Stimulated activated effector memory CD8-positive, alpha-beta T cell treated with anti-CD3 and anti-CD28 coated beads, Interleukin-12 subunit alpha, Interleukin-12 subunit beta, amount 100 ng/mL, for 72 hours (primary cell): Measurements from ENCODE around the gene TK1.

Experiments used
- ATAC-seq: fragments of 150-1000 bp; cut with Tn5 transposase; 2 replicates; pipeline ENCODE4 v1.10.0; 2021
- DNase-seq, 2 donors: peaks; one replicate each; pipeline ENCODE4 v3.0.0; 2021 to 2022; ENCODE audit warnings: low spot score in 2 of 2
- H3K27ac Mint-ChIP-seq: one replicate; pipeline ENCODE4 v1.8.0; 2022; ENCODE audit warnings: mild to moderate bottlenecking, mixed read lengths
- H3K36me3 Mint-ChIP-seq: one replicate; pipeline ENCODE4 v1.8.0; 2022; ENCODE audit warnings: mild to moderate bottlenecking, mixed read lengths
- H3K4me1 Mint-ChIP-seq: one replicate; pipeline ENCODE4 v1.8.0; 2022; ENCODE audit warnings: mixed read lengths
- H3K4me3 Mint-ChIP-seq: one replicate; pipeline ENCODE4 v1.8.0; 2022; ENCODE audit warnings: mild to moderate bottlenecking, mixed read lengths
- H3K9me3 Mint-ChIP-seq: one replicate; pipeline ENCODE4 v1.8.0; 2022; ENCODE audit warnings: mixed read lengths

The TK1 gene

GRCh38 chr17:78225088-78225865, 38.4 kb upstream of the TK1 start:
- Mint-ChIP-seq H3K4me1 (no peaks in the 10 kb centered on the region), H3K27ac (no peak overlapping the region), H3K36me3 (peaks cover 39% of the 10 kb centered on the region), H3K9me3 (no peaks in the 10 kb centered on the region), H3K4me3 (no peak overlapping the region)
- ATAC-seq = no peak
- no peak for DNase-seq

DNA sequence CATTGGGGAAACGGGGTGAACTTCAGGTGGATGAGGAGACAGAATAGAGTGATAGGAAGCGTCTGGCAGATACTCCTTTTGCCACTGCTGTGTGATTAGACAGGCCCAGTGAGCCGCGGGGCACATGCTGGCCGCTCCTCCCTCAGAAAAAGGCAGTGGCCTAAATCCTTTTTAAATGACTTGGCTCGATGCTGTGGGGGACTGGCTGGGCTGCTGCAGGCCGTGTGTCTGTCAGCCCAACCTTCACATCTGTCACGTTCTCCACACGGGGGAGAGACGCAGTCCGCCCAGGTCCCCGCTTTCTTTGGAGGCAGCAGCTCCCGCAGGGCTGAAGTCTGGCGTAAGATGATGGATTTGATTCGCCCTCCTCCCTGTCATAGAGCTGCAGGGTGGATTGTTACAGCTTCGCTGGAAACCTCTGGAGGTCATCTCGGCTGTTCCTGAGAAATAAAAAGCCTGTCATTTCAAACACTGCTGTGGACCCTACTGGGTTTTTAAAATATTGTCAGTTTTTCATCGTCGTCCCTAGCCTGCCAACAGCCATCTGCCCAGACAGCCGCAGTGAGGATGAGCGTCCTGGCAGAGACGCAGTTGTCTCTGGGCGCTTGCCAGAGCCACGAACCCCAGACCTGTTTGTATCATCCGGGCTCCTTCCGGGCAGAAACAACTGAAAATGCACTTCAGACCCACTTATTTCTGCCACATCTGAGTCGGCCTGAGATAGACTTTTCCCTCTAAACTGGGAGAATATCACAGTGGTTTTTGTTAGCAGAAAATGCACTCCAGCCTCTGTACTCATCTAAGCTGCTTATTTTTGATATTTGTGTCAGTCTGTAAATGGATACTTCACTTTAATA, 37.6 kb upstream of the TK1 start:
- Mint-ChIP-seq H3K9me3 (no peaks in the 10 kb centered on the region), H3K36me3 (peaks cover 47% of the 10 kb centered on the region), H3K4me3 (no peak overlapping the region), H3K27ac (no peak overlapping the region), H3K4me1 (no peaks in the 10 kb centered on the region)
- ATAC-seq (no peak), DNase-seq (no peak)

GRCh38 chr17:78223765-78224164, 36.9 kb upstream of the TK1 start:
- H3K36me3 Mint-ChIP-seq = peaks cover 54% of the 10 kb centered on the region
- no peak overlapping the region for H3K27ac Mint-ChIP-seq
- ATAC-seq (no peak), DNase-seq (no peak)
- H3K4me1 Mint-ChIP-seq = no peaks in the 10 kb centered on the region
- no peak overlapping the region for H3K4me3 Mint-ChIP-seq
- H3K9me3 Mint-ChIP-seq = no peaks in the 10 kb centered on the region

DNA sequence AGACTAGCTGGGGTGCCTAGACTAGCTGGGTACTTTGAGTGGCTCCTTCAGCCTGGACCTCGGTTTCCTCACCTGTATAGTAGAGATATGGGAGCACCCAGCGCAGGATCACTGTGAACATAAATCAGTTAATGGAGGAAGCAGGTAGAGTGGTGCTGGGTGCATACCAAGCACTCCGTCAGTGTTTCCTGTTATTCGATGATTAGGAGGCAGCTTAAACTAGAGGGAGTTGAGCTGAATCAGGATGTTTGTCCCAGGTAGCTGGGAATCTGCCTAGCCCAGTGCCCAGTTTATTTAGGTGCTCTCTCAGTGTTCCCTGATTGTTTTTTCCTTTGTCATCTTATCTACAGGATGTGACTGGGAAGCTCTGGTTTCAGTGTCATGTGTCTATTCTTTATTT, 36.2 kb upstream of the TK1 start:
- H3K4me1 Mint-ChIP-seq = no peaks in the 10 kb centered on the region
- ATAC-seq (no peak), DNase-seq (no peak)
- no peaks in the 10 kb centered on the region for H3K9me3 Mint-ChIP-seq
- H3K4me3 Mint-ChIP-seq = no peak overlapping the region
- H3K36me3 Mint-ChIP-seq = peaks cover 61% of the 10 kb centered on the region
- H3K27ac Mint-ChIP-seq = no peak overlapping the region

- H3K36me3 Mint-ChIP-seq = peaks cover 84% of the 10 kb centered on the region
These were observed 32.7 kb upstream of the TK1 start for GRCh38 chr17:78219396-78220150.

GRCh38 chr17:78214706-78215061, 27.8 kb upstream of the TK1 start:
- no peak for ATAC-seq
- Mint-ChIP-seq H3K4me3 (peak overlapping the region; percentile 81), H3K36me3 (peaks cover 48% of the 10 kb centered on the region), H3K9me3 (no peaks in the 10 kb centered on the region), H3K4me1 (no peaks in the 10 kb centered on the region), H3K27ac (peak overlapping the region; percentile 88)
- no peak for DNase-seq

More at GRCh38 chr17:78219396-78220150, 32.7 kb upstream of the TK1 start:
- ATAC-seq = no peak
- no peaks in the 10 kb centered on the region for H3K4me1 Mint-ChIP-seq
- no peak overlapping the region for H3K27ac Mint-ChIP-seq
- DNase-seq = no peak
- H3K9me3 Mint-ChIP-seq = no peaks in the 10 kb centered on the region
- H3K4me3 Mint-ChIP-seq = no peak overlapping the region

- ATAC-seq (peak; percentile 100), DNase-seq (peak; percentile 94 to 96)
- Mint-ChIP-seq H3K9me3 (no peaks in the 10 kb centered on the region), H3K4me1 (no peaks in the 10 kb centered on the region), H3K36me3 (peaks cover 42% of the 10 kb centered on the region), H3K27ac (peak within 1 kb of the TSS; percentile 88), H3K4me3 (peak within 1 kb of the TSS; percentile 81)
These were observed 27.3 kb upstream of the TK1 start, which contains the start of gene BIRC5 for GRCh38 chr17:78214016-78214705. TSS of gene BIRC5 (plus strand) at chr17:78214253. CDS start at chr17:78214317, 64 bp downstream.

DNA sequence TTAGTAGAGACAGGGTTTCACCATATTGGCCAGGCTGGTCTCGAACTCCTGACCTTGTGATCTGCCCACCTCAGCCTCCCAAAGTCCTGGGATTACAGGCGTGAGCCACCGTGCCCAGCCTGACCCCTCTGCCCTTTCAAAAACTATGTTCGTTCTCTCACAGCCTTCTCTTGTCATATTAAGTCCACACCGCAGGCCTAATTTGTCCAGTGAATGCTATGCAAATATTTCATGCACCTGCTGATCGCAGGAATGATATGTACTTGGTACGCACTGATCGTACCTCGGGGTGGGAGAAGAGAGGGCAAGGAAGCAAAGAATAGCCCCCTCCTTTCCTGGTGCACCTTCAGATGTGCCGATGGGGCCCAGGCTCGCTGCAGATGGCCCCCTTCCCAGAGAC, 24.2 kb upstream of the TK1 start:
- Mint-ChIP-seq H3K4me1 (no peaks in the 10 kb centered on the region), H3K9me3 (no peaks in the 10 kb centered on the region), H3K4me3 (no peak overlapping the region), H3K27ac (no peak overlapping the region), H3K36me3 (peaks cover 17% of the 10 kb centered on the region)
- no peak for DNase-seq
- no peak for ATAC-seq

DNA sequence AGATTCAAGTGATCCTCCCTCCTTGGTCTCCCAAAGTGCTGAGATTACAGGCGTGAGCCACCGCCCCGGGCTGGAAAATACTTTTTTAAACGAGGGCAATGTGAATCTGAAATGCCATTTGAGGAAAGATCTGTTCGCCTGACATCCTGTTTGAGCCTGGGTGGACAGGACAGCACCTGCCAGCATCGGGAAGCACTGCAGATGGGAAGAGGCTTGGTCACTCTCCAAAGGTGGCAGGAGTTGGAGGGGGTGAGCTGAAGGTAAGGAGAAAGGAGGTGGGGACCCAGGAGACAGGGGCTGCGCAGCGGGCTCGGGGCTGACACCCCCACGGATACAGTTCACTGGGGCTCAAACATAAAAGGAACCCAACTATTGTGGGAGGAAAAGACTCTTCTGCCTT, 23.3 kb upstream of the TK1 start:
- no peak for ATAC-seq
- no peaks in the 10 kb centered on the region for H3K4me1 Mint-ChIP-seq
- no peaks in the 10 kb centered on the region for H3K9me3 Mint-ChIP-seq
- peaks cover 7% of the 10 kb centered on the region for H3K36me3 Mint-ChIP-seq
- no peak for DNase-seq
- H3K27ac Mint-ChIP-seq = no peak overlapping the region
- H3K4me3 Mint-ChIP-seq = no peak overlapping the region

DNA sequence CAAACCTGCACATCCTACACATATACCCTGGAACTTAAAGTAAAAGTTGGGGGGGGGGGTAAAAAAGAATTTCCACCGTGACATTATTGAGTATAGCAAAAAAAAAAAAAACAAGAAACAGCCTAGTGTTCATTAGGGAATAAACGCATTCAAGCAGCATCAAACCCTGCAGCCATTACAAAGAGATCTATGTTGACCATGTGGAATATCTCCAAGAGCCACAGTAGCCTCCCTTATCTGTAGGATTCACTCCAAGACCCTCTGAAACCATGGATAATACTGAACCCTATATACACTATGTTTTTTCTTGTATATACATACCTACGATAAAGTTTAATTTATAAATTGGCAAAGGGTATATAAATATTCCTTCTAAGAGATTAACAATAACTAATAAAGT, 21.6 kb upstream of the TK1 start:
- no peak overlapping the region for H3K27ac Mint-ChIP-seq
- no peaks in the 10 kb centered on the region for H3K4me1 Mint-ChIP-seq
- no peak for DNase-seq
- peaks cover 6% of the 10 kb centered on the region for H3K36me3 Mint-ChIP-seq
- no peak for ATAC-seq
- H3K4me3 Mint-ChIP-seq = no peak overlapping the region
- H3K9me3 Mint-ChIP-seq = no peaks in the 10 kb centered on the region

GRCh38 chr17:78206298-78206697, 19.4 kb upstream of the TK1 start:
- DNase-seq = no peak
- Mint-ChIP-seq H3K36me3 (peaks cover 6% of the 10 kb centered on the region), H3K4me3 (no peak overlapping the region), H3K9me3 (no peaks in the 10 kb centered on the region), H3K4me1 (no peaks in the 10 kb centered on the region), H3K27ac (no peak overlapping the region)
- ATAC-seq = no peak

DNA sequence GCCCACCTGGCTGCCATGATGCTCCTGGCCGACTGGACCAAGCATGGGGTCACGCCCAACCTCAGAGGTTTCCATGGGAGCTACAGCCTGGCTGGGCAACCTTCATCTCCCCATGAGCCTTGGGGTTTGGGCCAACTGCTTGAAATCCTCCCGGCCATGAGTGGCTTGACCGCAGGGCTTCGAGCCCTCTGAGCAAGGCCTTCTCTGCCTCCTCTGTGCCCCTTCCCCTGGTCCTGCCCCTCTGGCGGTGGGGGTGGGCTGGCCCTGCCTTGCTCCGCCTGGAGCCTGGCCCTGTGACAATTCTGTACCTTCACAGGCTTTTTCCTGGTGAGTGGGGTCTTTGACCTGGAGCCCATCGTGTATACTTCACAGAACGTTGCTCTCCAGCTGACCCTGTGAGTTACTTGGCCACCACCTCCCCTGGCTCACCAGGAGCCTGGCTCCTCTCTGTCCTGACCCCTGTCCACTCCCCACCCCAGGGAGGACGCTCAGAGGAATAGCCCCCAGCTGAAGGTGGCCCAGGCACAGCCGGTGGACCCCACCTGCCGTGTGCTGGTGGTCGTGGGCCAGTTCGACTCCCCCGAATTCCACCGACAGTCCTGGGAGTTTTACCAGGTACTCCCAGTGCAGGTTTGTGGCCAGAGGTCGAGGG, 18.4 kb upstream of the TK1 start:
- no peaks in the 10 kb centered on the region for H3K9me3 Mint-ChIP-seq
- no peak overlapping the region for H3K4me3 Mint-ChIP-seq
- H3K36me3 Mint-ChIP-seq = peaks cover 6% of the 10 kb centered on the region
- no peaks in the 10 kb centered on the region for H3K4me1 Mint-ChIP-seq
- H3K27ac Mint-ChIP-seq = no peak overlapping the region
- ATAC-seq (no peak), DNase-seq (no peak)

- no peak overlapping the region for H3K27ac Mint-ChIP-seq
- no peaks in the 10 kb centered on the region for H3K4me1 Mint-ChIP-seq
- H3K9me3 Mint-ChIP-seq = no peaks in the 10 kb centered on the region
- ATAC-seq = no peak
- H3K4me3 Mint-ChIP-seq = no peak overlapping the region
- H3K36me3 Mint-ChIP-seq = peaks cover 6% of the 10 kb centered on the region
- DNase-seq = no peak
These were observed 17.7 kb upstream of the TK1 start for GRCh38 chr17:78204387-78205123.

DNA sequence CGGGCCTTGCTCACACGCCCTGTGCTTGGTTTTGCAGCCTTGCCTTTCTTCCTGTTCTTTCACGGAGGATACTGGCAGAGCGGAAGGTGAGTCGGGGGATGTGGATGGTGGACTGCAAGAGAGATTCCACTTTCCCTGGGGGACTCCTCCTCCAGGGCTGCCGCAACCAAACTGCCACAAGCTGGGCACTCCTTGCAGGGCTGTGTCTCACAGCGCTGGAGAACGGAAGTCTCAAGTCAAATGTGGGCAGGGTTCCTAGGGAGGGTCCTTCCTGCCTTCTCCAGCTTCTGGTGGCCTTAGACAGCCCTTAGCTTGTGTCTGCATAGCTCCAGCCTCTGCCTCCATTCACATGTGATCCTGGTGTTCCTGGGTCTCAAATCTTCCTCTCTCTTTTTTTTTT, 15.8 kb upstream of the TK1 start:
- Mint-ChIP-seq H3K4me3 (no peak overlapping the region), H3K9me3 (no peaks in the 10 kb centered on the region), H3K36me3 (peaks cover 18% of the 10 kb centered on the region), H3K27ac (no peak overlapping the region), H3K4me1 (peaks cover 7% of the 10 kb centered on the region)
- DNase-seq = no peak
- no peak for ATAC-seq
